OCI-LY7 (cell line): ENCODE measurements around the gene AFTPH.

ENCODE experiments used
- EZH2phosphoT487 ChIP-seq: fragments of 200-600 bp; sonication (generic); IDR thresholded peaks from 2 replicates; pipeline ENCODE4 v1.6.1; 2018; ENCODE audit warnings: low read depth, borderline replicate concordance, mild to moderate bottlenecking, mixed run types, antibody characterized with exemption, low read length, moderate library complexity, mixed read lengths
- TF ChIP-seq, protein P1 (sequence below): fragments of 200-600 bp; sonication (generic); conservative IDR thresholded peaks from 2 replicates; pipeline ENCODE4 v1.5.1; 2014; ENCODE audit warnings: mild to moderate bottlenecking, antibody characterized with exemption, low read length, moderate library complexity, mixed read lengths

DNA sequence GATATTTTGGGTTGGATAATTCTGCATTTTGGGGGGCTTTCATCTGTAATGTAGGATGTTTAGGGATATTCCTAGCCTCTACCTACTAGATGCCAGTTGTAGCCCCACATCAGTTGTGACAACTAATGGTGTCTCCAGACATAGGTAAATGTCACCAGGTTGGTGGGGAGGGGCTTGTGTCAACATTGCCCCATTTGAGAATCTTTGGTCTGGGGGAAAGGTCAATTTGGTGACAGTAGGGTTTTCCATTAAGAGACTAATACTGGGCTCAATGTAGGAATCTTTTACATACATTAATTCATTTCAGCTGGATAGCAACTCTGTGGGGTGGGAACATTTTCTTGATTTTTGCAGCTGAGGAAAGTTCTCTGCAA, 6.6 kb upstream of the AFTPH start:
- TF ChIP-seq, protein P1, sequence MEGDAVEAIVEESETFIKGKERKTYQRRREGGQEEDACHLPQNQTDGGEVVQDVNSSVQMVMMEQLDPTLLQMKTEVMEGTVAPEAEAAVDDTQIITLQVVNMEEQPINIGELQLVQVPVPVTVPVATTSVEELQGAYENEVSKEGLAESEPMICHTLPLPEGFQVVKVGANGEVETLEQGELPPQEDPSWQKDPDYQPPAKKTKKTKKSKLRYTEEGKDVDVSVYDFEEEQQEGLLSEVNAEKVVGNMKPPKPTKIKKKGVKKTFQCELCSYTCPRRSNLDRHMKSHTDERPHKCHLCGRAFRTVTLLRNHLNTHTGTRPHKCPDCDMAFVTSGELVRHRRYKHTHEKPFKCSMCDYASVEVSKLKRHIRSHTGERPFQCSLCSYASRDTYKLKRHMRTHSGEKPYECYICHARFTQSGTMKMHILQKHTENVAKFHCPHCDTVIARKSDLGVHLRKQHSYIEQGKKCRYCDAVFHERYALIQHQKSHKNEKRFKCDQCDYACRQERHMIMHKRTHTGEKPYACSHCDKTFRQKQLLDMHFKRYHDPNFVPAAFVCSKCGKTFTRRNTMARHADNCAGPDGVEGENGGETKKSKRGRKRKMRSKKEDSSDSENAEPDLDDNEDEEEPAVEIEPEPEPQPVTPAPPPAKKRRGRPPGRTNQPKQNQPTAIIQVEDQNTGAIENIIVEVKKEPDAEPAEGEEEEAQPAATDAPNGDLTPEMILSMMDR: no peak
- no peak for TF ChIP-seq EZH2phosphoT487
